ENCODE data around the gene DNAI2. TPM values are rescaled to one million over a fixed set of nuclear protein-coding genes. Genes with fewer than 3 reads are reported as not detected.

The DNAI2 gene
- total RNA-seq, 1 experiment from 2014 or later, result not detected

GRCh38 chr17:74345433-74346241 is 71.6 kb downstream of the DNAI2 start:
- POLR2A ChIA-PET, result no interaction called here
- DNase-seq (ENCODE audit: low read depth, low spot score), result no peak
- peak; percentile 26; the same call in 1 of the 2 replicates for ATAC-seq

More at GRCh38 chr17:74345433-74346241, 71.6 kb downstream of the DNAI2 start:
- Histone ChIP-seq H3K9ac (ENCODE audit: low read length) (no peak overlapping the region), H3K27ac (ENCODE audit: low read depth, low read length) (no peak overlapping the region), H3K79me2 (ENCODE audit: insufficient read depth, low read length) (no peaks in the 10 kb centered on the region), H3K4me1 (ENCODE audit: control insufficient read depth in 1 of 2, insufficient read depth in 2 of 2, low read length in 2 of 2) (peaks cover 0 to 8% of the 10 kb centered on the region in 2 experiments; a peak in 2 of 4 replicates), H3K36me3 (ENCODE audit: control insufficient read depth in 1 of 2, insufficient read depth in 2 of 2, low read length in 2 of 2) (no peaks in the 10 kb centered on the region), H3K4me3 (replicated peaks in 1 of 2; ENCODE audit: low read depth in 1 of 2, low read length in 2 of 2) (no peak overlapping the region), H3K4me2 (ENCODE audit: low read length) (peak overlapping the region; percentile 6; the same call in 1 of the 2 replicates), H2AFZ (ENCODE audit: low read depth, low read length, poor library complexity, severe bottlenecking) (no peak overlapping the region), H3K9me3 (ENCODE audit: control insufficient read depth in 1 of 2, insufficient read depth in 1 of 2, low read depth in 1 of 2, low read length in 2 of 2) (no peaks in the 10 kb centered on the region), H3K9me2 (ENCODE audit: insufficient read depth) (no peaks in the 10 kb centered on the region), H4K20me1 (ENCODE audit: insufficient read depth) (no peaks in the 10 kb centered on the region), H3K27me3 (ENCODE audit: insufficient read depth, low read length) (no peaks in the 10 kb centered on the region; the same call in 1 of the 2 replicates)
- ChIA-PET CTCF (interaction anchor here (1.3 to 1.8 kb wide), 2 partner anchors 22 to 33 kb away, joined by 3 to 6 read pairs; partner anchors contain the start of gene GPR142), RAD21 (ENCODE audit: low non-redundant PET in 1 of 2, low total read pairs in 2 of 2, uncharacterized antibody in 2 of 2, unreplicated experiment in 2 of 2) (no interaction called here)
- no TSS peak for BruUV-seq (replicated peaks)
- no peak for TF ChIP-seq ZFX (IDR thresholded peaks at IDR 0.05)
- TF ChIP-seq SP1 (IDR thresholded peaks at IDR 0.05; ENCODE audit: low read depth), result no peak
- TF ChIP-seq CBX3 (IDR thresholded peaks at IDR 0.05; ENCODE audit: low read depth), result no peak
- TF ChIP-seq EGR1 (IDR thresholded peaks at IDR 0.05; ENCODE audit: low read depth), result no peak
- TF ChIP-seq SRF (IDR thresholded peaks at IDR 0.05; ENCODE audit: low read depth), result no peak
- no peak for TF ChIP-seq JUND (IDR thresholded peaks at IDR 0.05)
- no peak for TF ChIP-seq POLR2A (IDR thresholded peaks at IDR 0.05; ENCODE audit: borderline replicate concordance, extremely low read depth, insufficient read depth, insufficient read length)
- no peak for TF ChIP-seq CEBPB (IDR thresholded peaks at IDR 0.05; ENCODE audit: low read depth)
- no peak for TF ChIP-seq EZH2phosphoT487 (IDR thresholded peaks at IDR 0.05; ENCODE audit: borderline replicate concordance)
- TF ChIP-seq YY1 (IDR thresholded peaks at IDR 0.05; ENCODE audit: extremely low read depth, insufficient replicate concordance, low read depth, low read length), result no peak
- no peak for TF ChIP-seq EZH2 (IDR thresholded peaks at IDR 0.05)
- no peak for TF ChIP-seq MAX (IDR thresholded peaks at IDR 0.05)
- no peak for TF ChIP-seq RAD21 (IDR thresholded peaks at IDR 0.05; ENCODE audit: low read depth)
- TF ChIP-seq REST (IDR thresholded peaks at IDR 0.05; ENCODE audit: low read depth), result no peak
- no peak for TF ChIP-seq ZBTB33 (IDR thresholded peaks at IDR 0.05; ENCODE audit: extremely low read depth, insufficient replicate concordance, low read length)
- intact Hi-C loops (cut with micrococcal nuclease), result no loop called here

All from HCT116 (cell line).